Liver (tissue), 9 donors: ENCODE measurements around the gene NSFL1C. TPM values are rescaled to one million over a fixed set of nuclear protein-coding genes. Genes with fewer than 3 reads are reported as not detected.

ENCODE experiments used
- DNase-seq: peaks from one replicate; pipeline ENCODE4 v3.0.0-alpha.2; 2017; ENCODE audit warnings: low spot score
- H3K27ac ChIP-seq, 2 donors: one replicate each; pipeline ENCODE4 v1.7.0; 2013; ENCODE audit warnings: inconsistent platforms in 2 of 2, low read length in 2 of 2, control low read depth in 1 of 2, low read depth in 1 of 2, mild to moderate bottlenecking in 1 of 2
- H3K27me3 ChIP-seq, 4 donors: one replicate each; pipeline versions ENCODE4 v1.6.1 to v1.7.0; 2013; ENCODE audit warnings: low read length in 3 of 4, inconsistent platforms in 1 of 4, mild to moderate bottlenecking in 1 of 4, moderate library complexity in 1 of 4; ENCODE audit not compliant: control insufficient read depth in 4 of 4, insufficient read depth in 4 of 4
- H3K36me3 ChIP-seq, 4 donors: one replicate each; pipeline versions ENCODE4 v1.6.1 to v1.7.0; 2013; ENCODE audit warnings: low read length in 3 of 4, mild to moderate bottlenecking in 3 of 4, low read depth in 1 of 4, moderate library complexity in 1 of 4; ENCODE audit not compliant: control insufficient read depth in 4 of 4, insufficient read depth in 3 of 4
- H3K4me1 ChIP-seq, 4 donors: one replicate each; pipeline versions ENCODE4 v1.6.1 to v1.7.0; 2013; ENCODE audit warnings: low read length in 3 of 4, mild to moderate bottlenecking in 3 of 4, moderate library complexity in 1 of 4; ENCODE audit not compliant: control insufficient read depth in 4 of 4, insufficient read depth in 4 of 4
- H3K4me3 ChIP-seq, 3 donors: one replicate each; pipeline versions ENCODE4 v1.6.1 to v1.7.0; 2013; ENCODE audit warnings: low read length in 3 of 3, control low read depth in 1 of 3, low read depth in 1 of 3, mild to moderate bottlenecking in 1 of 3
- H3K9ac ChIP-seq, 2 donors: one replicate each; pipeline ENCODE4 v1.7.0; 2013; ENCODE audit warnings: low read length in 2 of 2, mild to moderate bottlenecking in 2 of 2, moderate library complexity in 2 of 2, control low read depth in 1 of 2, low read depth in 1 of 2
- H3K9me3 ChIP-seq, 4 donors: one replicate each; pipeline versions ENCODE4 v1.6.1 to v1.7.0; 2013; ENCODE audit warnings: low read length in 3 of 4; ENCODE audit not compliant: control insufficient read depth in 4 of 4
- ATF3 ChIP-seq: IDR thresholded peaks from 2 replicates; pipeline ENCODE4 v1.6.1; 2016; ENCODE audit warnings: antibody characterized with exemption
- CTCF ChIP-seq: fragments of 150-350 bp; IDR thresholded peaks from 2 replicates; pipeline ENCODE4 v1.5.1; 2017; ENCODE audit warnings: improper control_type of control experiment, low read depth, low read length; ENCODE audit not compliant: missing input control
- EGR1 ChIP-seq, 2 donors: IDR thresholded peaks; 2 replicates each; pipeline ENCODE4 v1.6.1; 2016 to 2018; ENCODE audit warnings: antibody characterized with exemption in 2 of 2, low read depth in 2 of 2
- FOXA2 ChIP-seq: IDR thresholded peaks from 2 replicates; pipeline ENCODE4 v1.6.1; 2016; ENCODE audit warnings: antibody characterized with exemption
- GABPA ChIP-seq, 2 donors: IDR thresholded peaks in 1 of 2; conservative IDR thresholded peaks in 1 of 2; 2 replicates each; pipeline ENCODE4 v1.6.1; 2016; ENCODE audit warnings: antibody characterized with exemption in 2 of 2, mild to moderate bottlenecking in 1 of 2, moderate library complexity in 1 of 2
- HNF4A ChIP-seq, 2 donors: conservative IDR thresholded peaks; 2 replicates each; pipeline ENCODE4 v1.6.1; 2016; ENCODE audit warnings: antibody characterized with exemption in 2 of 2, mild to moderate bottlenecking in 2 of 2
- HNF4G ChIP-seq: IDR thresholded peaks from 2 replicates; pipeline ENCODE4 v1.6.1; 2016; ENCODE audit warnings: antibody characterized with exemption
- MAX ChIP-seq: IDR thresholded peaks from 2 replicates; pipeline ENCODE4 v1.6.1; 2016; ENCODE audit warnings: antibody characterized with exemption
- RXRA ChIP-seq, 2 donors: IDR thresholded peaks; 2 replicates each; pipeline ENCODE4 v1.6.1; 2017 to 2018; ENCODE audit warnings: antibody characterized with exemption in 2 of 2, mild to moderate bottlenecking in 1 of 2
- SP1 ChIP-seq: IDR thresholded peaks from 2 replicates; pipeline ENCODE4 v1.6.1; 2018; ENCODE audit warnings: antibody characterized with exemption, mild to moderate bottlenecking
- TAF1 ChIP-seq: conservative IDR thresholded peaks from 2 replicates; pipeline ENCODE4 v1.6.1; 2016; ENCODE audit warnings: antibody characterized with exemption, mild to moderate bottlenecking
- YY1 ChIP-seq: IDR thresholded peaks from 2 replicates; pipeline ENCODE4 v1.6.1; 2016; ENCODE audit warnings: antibody characterized with exemption, mild to moderate bottlenecking
- ZBTB33 ChIP-seq: IDR thresholded peaks from 2 replicates; pipeline ENCODE4 v1.6.1; 2016; ENCODE audit warnings: antibody characterized with exemption
- WGBS: extraction: QIAGEN DNeasy Blood & Tissue Kit; methylation state at CpG from one replicate; pipeline ENCODE4 v1.1.7; 2013; 5-methylcytosine and 5-hydroxymethylcytosine counted together
- polyA plus RNA-seq, 2 donors: library from polyadenylated mRNA; stranded (reverse) in 1 of 2; unstranded in 1 of 2; fragments of 200-250 nt in 1 of 2; fragments of >200 nt in 1 of 2; fragmentation: Nextera tagmentation in 1 of 2; extraction: Ambion mirVana in 1 of 2; gene quantifications; one replicate each; pipeline versions ENCODE4 v1.2.1 to v1.2.3, GENCODE V29; 2013 to 2015
- total RNA-seq, 2 donors: library from RNA; depleted of rRNA; stranded (reverse); fragments of >200 nt; gene quantifications; one replicate each; pipeline ENCODE4 v1.2.3, GENCODE V29; 2014
- donor health status: healthy.
- donor health status: healthy.
- donor health status: healthy.
- donor health status: healthy.
- donor health status: healthy.

NSFL1C gene
- total and polyA plus RNA-seq, 4 donors = 13.7 to 49.0 (median 34.7) TPM

GRCh38 chr20:1424336-1424735 lies 42.3 kb downstream of the NSFL1C start (continued):
- no peak for TF ChIP-seq ZBTB33
- no peak for TF ChIP-seq HNF4A (conservative IDR thresholded peaks at IDR 0.05)
- TF ChIP-seq TAF1 = no peak
- no peak for TF ChIP-seq RXRA (IDR thresholded peaks at IDR 0.05)
- TF ChIP-seq EGR1 (IDR thresholded peaks at IDR 0.05; ENCODE audit: low read depth in 2 of 2) = no peak
- TF ChIP-seq YY1 = no peak
- no peak for TF ChIP-seq HNF4G

GRCh38 chr20:1423625-1424106 lies 43.0 kb downstream of the NSFL1C start:
- H3K4me1 ChIP-seq = no peaks in the 10 kb centered on the region
- H3K27ac ChIP-seq = no peak overlapping the region
- no peak overlapping the region for H3K9ac ChIP-seq
- no peak for TF ChIP-seq YY1
- TF ChIP-seq RXRA (IDR thresholded peaks at IDR 0.05) = peak; percentile 39 to 40
- peaks cover 0 to 2% (median 0%) of the 10 kb centered on the region in 4 donors for H3K27me3 ChIP-seq
- 60% methylated on average over 7 of the region's 7 CpGs for WGBS
- DNase-seq = no peak
- H3K36me3 ChIP-seq = no peaks in the 10 kb centered on the region
- peaks cover 0 to 3% (median 1%) of the 10 kb centered on the region in 4 donors for H3K9me3 ChIP-seq
- H3K4me3 ChIP-seq = no peak overlapping the region

- H3K4me3 ChIP-seq = no peak overlapping the region
- peaks cover 0 to 3% (median 1%) of the 10 kb centered on the region in 4 donors for H3K9me3 ChIP-seq
- no peak overlapping the region for H3K27ac ChIP-seq
- no peaks in the 10 kb centered on the region for H3K36me3 ChIP-seq
- H3K9ac ChIP-seq = no peak overlapping the region
- TF ChIP-seq FOXA2 = no peak
- no peaks in the 10 kb centered on the region for H3K4me1 ChIP-seq
- no peak for DNase-seq
- peaks cover 0 to 2% (median 0%) of the 10 kb centered on the region in 4 donors for H3K27me3 ChIP-seq
- 88% methylated on average over 6 of the region's 6 CpGs for WGBS
Measured at GRCh38 chr20:1423206-1423605, 43.4 kb downstream of the NSFL1C start.

GRCh38 chr20:1422753-1423152 lies 43.9 kb downstream of the NSFL1C start:
- Histone ChIP-seq H3K36me3 (no peaks in the 10 kb centered on the region), H3K9ac (no peak overlapping the region), H3K4me1 (no peaks in the 10 kb centered on the region), H3K4me3 (no peak overlapping the region), H3K27me3 (peaks cover 0 to 2% (median 0%) of the 10 kb centered on the region in 4 donors), H3K27ac (no peak overlapping the region), H3K9me3 (peaks cover 0 to 3% (median 1%) of the 10 kb centered on the region in 4 donors)
- 49% methylated on average over 3 of the region's 3 CpGs for WGBS
- DNase-seq = no peak
- no peak for TF ChIP-seq CTCF
- TF ChIP-seq FOXA2 = no peak
- no peak for TF ChIP-seq ATF3
- no peak for TF ChIP-seq TAF1
- TF ChIP-seq SP1 = no peak
- no peak for TF ChIP-seq MAX
- TF ChIP-seq HNF4A (conservative IDR thresholded peaks at IDR 0.05) = no peak
- TF ChIP-seq GABPA (IDR thresholded peaks at IDR 0.05 in 1 of 2, conservative IDR thresholded peaks at IDR 0.05 in 1 of 2) = no peak
- TF ChIP-seq RXRA (IDR thresholded peaks at IDR 0.05) = no peak
